Measurements from ENCODE around the gene PRDM16. TPM values are rescaled to one million over a fixed set of nuclear protein-coding genes. Genes with fewer than 3 reads are reported as not detected.

The PRDM16 gene
- total and polyA plus RNA-seq, 2 of the 4 experiments (the other 2 are of a cell fraction) = 0.02 TPM; not detected in 1

DNA sequence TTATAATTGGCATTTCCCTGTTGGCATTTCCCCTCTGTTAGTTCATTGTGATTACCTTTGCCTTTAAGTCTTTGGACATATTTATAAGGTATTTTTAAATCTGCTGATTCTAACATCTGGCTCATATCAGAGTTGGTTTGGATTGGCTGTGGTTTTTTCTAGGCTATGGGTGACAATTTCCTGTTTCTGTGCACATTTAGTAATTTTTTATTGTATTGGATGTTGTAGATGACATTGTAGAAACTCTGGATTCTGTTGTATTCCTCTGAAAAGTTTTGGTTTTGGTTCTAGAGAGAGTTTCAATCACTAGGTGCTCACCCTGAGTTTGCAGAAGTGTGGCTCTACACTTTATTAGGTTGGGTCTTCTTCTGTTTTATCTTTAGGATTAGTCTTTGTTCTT is 275.4 kb downstream of the PRDM16 start:
- intact Hi-C loops (cut with micrococcal nuclease) (no loop called here), in situ Hi-C loops (cut with MboI; ENCODE audit: low sequenced_read_pairs) (no loop called here), dilution Hi-C loops (cut with HindIII; ENCODE audit: low sequenced_read_pairs, unreplicated experiment) (no loop called here)
- no peak for ATAC-seq (ENCODE audit: low read depth)
- H2BK5ac ChIP-seq (ENCODE audit: low read depth, low read length, poor library complexity, severe bottlenecking) = no peak overlapping the region
- H3K56ac ChIP-seq (ENCODE audit: extremely low read depth, insufficient read depth, low read length) = no peak overlapping the region
- no peak for DNase-seq
- H2BK20ac ChIP-seq (ENCODE audit: low read depth, low read length) = no peak overlapping the region
- H2AK9ac ChIP-seq (replicated peaks; ENCODE audit: low read depth, low read length, poor library complexity) = no peak overlapping the region
- no TSS peak for BruUV-seq (replicated peaks)
- H4K5ac ChIP-seq (ENCODE audit: low read depth, low read length) = no peak overlapping the region
- no peak overlapping the region for H2BK120ac ChIP-seq (ENCODE audit: low read depth, low read length)
- H2AK5ac ChIP-seq (ENCODE audit: low read depth, low read length) = no peak overlapping the region
- CTCF ChIA-PET = no interaction called here
- H3K9me1 ChIP-seq (ENCODE audit: insufficient read depth, low read length) = no peaks in the 10 kb centered on the region
- TF ChIP-seq POLR2A (IDR thresholded peaks at IDR 0.05; ENCODE audit: low read depth, low read length) (no peak), SMC3 (IDR thresholded peaks at IDR 0.05; ENCODE audit: low read depth, low read length) (no peak), RAD21 (IDR thresholded peaks at IDR 0.05; ENCODE audit: low read length) (no peak), RFX5 (IDR thresholded peaks at IDR 0.05; ENCODE audit: low read depth, low read length) (no peak), RCOR1 (IDR thresholded peaks at IDR 0.05; ENCODE audit: insufficient replicate concordance, low read length) (no peak), USF2 (IDR thresholded peaks at IDR 0.05; ENCODE audit: low read depth, low read length) (no peak), MAZ (IDR thresholded peaks at IDR 0.05; ENCODE audit: borderline replicate concordance, low read depth, low read length) (no peak), CHD1 (IDR thresholded peaks at IDR 0.05; ENCODE audit: low read depth, low read length) (no peak), MAFK (IDR thresholded peaks at IDR 0.05; ENCODE audit: low read depth, low read length) (no peak), FOS (IDR thresholded peaks at IDR 0.05; ENCODE audit: low read depth, low read length) (no peak), CEBPB (IDR thresholded peaks at IDR 0.05; ENCODE audit: low read depth, low read length) (no peak), BHLHE40 (IDR thresholded peaks at IDR 0.05; ENCODE audit: low read depth, low read length) (no peak), MXI1 (IDR thresholded peaks at IDR 0.05; ENCODE audit: borderline replicate concordance, low read depth, low read length) (no peak)
- TF ChIP-seq, protein P1, sequence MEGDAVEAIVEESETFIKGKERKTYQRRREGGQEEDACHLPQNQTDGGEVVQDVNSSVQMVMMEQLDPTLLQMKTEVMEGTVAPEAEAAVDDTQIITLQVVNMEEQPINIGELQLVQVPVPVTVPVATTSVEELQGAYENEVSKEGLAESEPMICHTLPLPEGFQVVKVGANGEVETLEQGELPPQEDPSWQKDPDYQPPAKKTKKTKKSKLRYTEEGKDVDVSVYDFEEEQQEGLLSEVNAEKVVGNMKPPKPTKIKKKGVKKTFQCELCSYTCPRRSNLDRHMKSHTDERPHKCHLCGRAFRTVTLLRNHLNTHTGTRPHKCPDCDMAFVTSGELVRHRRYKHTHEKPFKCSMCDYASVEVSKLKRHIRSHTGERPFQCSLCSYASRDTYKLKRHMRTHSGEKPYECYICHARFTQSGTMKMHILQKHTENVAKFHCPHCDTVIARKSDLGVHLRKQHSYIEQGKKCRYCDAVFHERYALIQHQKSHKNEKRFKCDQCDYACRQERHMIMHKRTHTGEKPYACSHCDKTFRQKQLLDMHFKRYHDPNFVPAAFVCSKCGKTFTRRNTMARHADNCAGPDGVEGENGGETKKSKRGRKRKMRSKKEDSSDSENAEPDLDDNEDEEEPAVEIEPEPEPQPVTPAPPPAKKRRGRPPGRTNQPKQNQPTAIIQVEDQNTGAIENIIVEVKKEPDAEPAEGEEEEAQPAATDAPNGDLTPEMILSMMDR (conservative IDR thresholded peaks at IDR 0.05; ENCODE audit: low read depth, low read length) = no peak
- no peak overlapping the region for H2BK15ac ChIP-seq (ENCODE audit: low read depth, low read length)
- H3K9ac ChIP-seq (ENCODE audit: low read depth, low read length) = no peak overlapping the region
- H3K4ac ChIP-seq (ENCODE audit: low read depth, low read length) = no peak overlapping the region
- H3K4me1 ChIP-seq (ENCODE audit: control insufficient read depth, insufficient read depth, low read length) = no peaks in the 10 kb centered on the region
- no peak overlapping the region for H3K14ac ChIP-seq (replicated peaks; ENCODE audit: low read depth, low read length)
- H4K91ac ChIP-seq (ENCODE audit: insufficient read depth, low read depth, low read length) = no peak overlapping the region
- H4K20me1 ChIP-seq (ENCODE audit: insufficient read depth, low read length) = no peaks in the 10 kb centered on the region
- no peak overlapping the region for H3K4me3 ChIP-seq (ENCODE audit: insufficient read depth, low read depth, low read length)
- H3K18ac ChIP-seq (ENCODE audit: low read depth, low read length) = no peak overlapping the region
- H4K8ac ChIP-seq (ENCODE audit: low read depth in 2 of 2, low read length in 2 of 2) = no peak overlapping the region
- H3K9me3 ChIP-seq (ENCODE audit: control insufficient read depth, insufficient read depth, low read length) = peaks cover 13% of the 10 kb centered on the region
- H3K27ac ChIP-seq (ENCODE audit: insufficient read depth, low read length) = no peak overlapping the region
- H3K4me2 ChIP-seq (ENCODE audit: low read depth, low read length) = no peak overlapping the region
- POLR2A ChIA-PET (ENCODE audit: unreplicated experiment) = no interaction called here
- no peak overlapping the region for H3K23ac ChIP-seq (ENCODE audit: low read depth, low read length)
- H3K36me3 ChIP-seq (ENCODE audit: control insufficient read depth, insufficient read depth, low read length) = no peaks in the 10 kb centered on the region
- H3K27me3 ChIP-seq (ENCODE audit: control insufficient read depth, insufficient read depth, low read length) = no peaks in the 10 kb centered on the region
- no peak overlapping the region for H2AFZ ChIP-seq (replicated peaks; ENCODE audit: low read length, poor library complexity)
- H3K79me1 ChIP-seq (ENCODE audit: low read depth in 1 of 2, low read length in 2 of 2) = no peaks in the 10 kb centered on the region
